ENCODE data around the gene TNFAIP8L1.

TNFAIP8L1 gene

DNA sequence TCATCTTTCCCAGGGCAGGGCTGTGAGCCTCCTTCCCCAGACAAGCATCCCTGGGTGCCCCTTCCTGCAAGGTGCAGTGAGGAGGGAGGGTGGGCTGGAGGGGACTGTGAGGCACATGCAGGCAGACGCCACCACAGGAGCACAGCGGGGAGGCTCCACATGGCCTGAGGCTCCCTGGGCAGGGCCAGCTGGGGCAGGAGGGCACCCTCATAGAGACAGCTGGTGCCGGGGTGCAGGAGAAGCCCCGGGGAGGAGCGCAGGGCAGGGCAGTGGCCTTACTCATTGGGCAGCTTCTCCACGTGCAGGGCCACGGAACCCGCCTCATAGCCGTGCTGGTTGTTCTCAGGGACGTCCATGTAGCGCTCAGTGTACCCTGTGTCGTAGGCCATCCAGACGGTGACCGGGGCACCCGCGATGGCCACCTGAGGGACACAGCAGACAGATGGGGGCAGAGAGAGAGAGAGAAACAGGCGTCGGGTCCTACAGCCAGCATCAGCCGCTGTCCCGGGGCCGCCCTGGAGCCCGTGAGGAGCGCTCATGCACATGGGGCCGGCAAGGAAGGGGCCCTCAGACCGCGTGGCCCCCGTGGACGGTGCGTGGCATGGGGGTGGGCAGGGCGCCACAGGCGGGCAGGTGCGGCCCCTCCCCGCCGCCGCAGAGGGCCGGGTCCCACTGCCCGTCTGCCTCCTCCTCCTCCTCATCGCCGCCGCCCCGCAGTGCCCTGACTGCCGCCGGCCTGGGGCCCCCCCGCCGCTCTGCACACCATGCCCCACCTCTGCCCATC lies 43.3 kb downstream of the TNFAIP8L1 start:
- DNase-seq: no peak

DNA sequence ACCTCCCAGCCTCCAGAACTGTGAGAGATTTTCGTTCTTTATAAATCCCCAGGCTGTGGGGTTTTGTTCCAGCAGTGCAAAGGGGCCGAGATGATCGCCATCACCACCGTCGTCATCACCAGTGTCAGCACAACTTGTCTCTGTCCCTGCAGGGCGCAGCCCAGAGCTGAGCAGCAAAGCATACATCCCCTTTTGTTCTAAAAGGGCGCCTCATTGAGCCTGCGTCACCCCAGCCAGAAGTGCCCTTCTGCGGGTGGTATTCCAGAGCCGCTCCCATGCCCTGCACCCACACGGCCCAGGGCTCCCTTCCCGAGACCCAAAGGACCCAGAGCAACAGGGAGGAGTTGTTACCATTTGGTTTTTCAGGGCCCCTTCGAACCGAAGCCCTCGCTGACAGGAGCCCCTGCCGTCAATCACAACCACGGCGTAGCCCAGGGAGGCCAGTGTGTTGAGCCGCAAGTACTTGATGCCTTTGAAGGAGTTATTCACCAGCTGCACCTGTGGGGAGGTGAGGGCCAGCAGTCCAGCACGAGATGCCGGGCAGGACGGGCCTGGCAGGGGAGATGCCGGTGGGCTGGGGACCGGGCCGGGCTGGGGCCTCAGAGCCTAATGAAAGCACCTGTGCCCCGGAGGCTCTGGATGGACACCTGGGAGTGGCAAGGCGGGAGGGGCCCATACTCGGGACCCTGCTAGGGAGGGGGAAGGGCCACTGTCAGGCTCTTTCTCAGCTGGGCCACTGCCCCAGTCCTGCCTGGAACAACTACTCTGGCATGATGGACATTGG lies 45.2 kb downstream of the TNFAIP8L1 start:
- no peak for DNase-seq

GRCh38 chr19:4686700-4687099 lies 47.4 kb downstream of the TNFAIP8L1 start:
- no peak for DNase-seq

- DNase-seq: no peak
These were observed 48.1 kb downstream of the TNFAIP8L1 start for GRCh38 chr19:4687396-4687795.

GRCh38 chr19:4688587-4688986 lies 49.3 kb downstream of the TNFAIP8L1 start:
- DNase-seq: no peak

- DNase-seq: no peak
These were observed 50.1 kb downstream of the TNFAIP8L1 start for GRCh38 chr19:4689403-4689802.

- no peak for DNase-seq
These were observed 51.0 kb downstream of the TNFAIP8L1 start for GRCh38 chr19:4690361-4690760.

- DNase-seq: no peak
These were observed 52.1 kb downstream of the TNFAIP8L1 start for GRCh38 chr19:4691373-4691772.

DNA sequence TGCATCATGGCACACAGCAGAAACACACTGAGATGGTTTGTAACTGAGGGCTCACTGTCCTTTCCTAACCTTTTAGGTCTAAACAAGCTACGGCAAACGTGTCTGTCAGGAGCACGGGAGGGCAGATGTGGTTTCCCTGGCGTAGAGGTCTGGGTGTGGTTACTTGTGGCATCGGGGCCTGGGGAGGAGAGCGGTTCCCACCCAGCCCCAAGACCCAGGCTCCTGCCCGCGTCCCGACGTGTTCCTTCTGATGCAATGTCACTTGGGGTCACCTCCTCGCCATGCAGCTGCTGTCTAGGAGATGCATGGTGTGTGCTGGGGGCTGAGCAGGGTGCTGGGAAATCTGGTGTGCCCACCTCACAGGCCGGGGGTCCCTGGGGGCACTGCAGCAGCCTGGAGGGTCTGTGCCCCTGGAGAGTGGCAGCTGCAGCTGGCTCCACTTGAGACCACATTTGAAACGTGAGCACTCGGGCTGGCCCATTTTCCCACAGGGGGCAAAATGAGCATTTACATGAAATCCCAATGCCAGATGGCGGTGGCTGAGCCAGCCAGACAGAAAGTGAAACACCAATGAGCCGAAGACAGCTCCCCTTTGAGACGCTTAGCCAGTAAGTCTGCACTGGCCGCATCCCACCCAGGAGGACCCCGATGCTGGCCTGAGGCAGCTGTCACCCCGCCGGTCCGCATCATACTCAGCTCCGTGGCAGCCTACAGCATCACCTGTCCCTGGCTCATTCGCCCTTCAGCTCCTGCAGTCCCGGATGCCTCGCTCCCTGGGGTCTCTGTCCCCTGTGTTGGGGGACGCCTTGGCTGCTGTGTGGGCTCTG lies 53.1 kb downstream of the TNFAIP8L1 start:
- no peak for DNase-seq

DNA sequence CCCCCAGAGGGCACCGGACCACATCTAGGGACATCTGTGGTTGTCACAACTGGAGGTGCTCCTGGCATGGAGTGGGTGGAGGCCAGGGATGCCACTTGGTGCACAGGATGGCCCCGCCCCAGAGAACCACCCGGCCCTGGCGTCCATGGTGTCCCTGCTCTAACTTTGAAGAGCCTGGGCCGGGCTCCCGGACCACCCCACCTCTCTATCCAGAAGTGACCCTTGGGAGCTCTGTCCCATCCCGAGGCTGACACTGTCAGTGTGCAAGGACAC lies 53.7 kb downstream of the TNFAIP8L1 start:
- no peak for DNase-seq

- DNase-seq: no peak
These were observed 54.3 kb downstream of the TNFAIP8L1 start for GRCh38 chr19:4693471-4694121.

GRCh38 chr19:4694211-4694987 lies 55.1 kb downstream of the TNFAIP8L1 start:
- no peak for DNase-seq

DNA sequence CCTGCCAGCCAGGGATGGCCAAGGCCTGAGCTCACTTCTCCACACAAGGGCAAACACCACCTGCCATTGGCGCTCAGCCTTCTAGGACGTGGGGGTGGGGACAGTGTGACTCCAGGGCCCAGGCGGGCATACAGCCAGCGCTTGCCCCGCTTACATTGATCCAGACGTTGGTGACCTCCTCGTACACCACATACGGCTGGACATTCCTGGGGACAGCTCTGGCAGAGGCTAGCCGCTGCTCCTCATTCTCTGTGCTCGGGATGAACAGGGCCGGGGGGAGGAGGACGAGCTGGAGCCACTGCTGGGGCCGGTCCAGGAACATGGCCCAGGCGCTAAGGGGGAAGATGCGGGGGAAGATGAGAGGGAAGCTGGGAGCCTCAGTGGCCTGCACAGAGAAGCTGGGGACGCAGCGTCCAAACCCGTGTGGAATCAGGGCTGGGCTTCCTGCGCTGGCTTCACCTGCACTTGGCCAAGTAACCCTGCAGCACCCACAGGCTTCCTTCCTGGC lies 56.0 kb downstream of the TNFAIP8L1 start:
- no peak for DNase-seq

DNA sequence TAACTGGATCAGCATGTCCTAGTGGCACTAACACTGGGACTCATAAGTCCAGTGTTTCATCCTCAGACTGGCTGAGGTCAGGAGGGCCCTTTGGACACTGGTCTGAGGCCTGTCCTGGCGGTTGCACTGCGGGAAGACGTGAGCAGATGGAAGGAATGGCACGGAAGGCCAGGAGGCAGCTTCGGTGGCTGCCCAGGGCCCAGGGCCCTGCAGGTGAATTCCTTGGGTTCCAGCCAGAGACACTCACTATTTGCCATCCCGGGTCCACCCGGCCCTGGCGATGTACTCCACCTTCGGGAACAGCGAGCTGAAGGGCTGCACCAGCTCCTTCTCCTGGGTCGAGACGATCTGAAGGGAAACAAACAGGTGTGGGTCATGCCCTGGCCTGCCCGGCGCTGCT lies 58.0 kb downstream of the TNFAIP8L1 start:
- DNase-seq: no peak

DNA sequence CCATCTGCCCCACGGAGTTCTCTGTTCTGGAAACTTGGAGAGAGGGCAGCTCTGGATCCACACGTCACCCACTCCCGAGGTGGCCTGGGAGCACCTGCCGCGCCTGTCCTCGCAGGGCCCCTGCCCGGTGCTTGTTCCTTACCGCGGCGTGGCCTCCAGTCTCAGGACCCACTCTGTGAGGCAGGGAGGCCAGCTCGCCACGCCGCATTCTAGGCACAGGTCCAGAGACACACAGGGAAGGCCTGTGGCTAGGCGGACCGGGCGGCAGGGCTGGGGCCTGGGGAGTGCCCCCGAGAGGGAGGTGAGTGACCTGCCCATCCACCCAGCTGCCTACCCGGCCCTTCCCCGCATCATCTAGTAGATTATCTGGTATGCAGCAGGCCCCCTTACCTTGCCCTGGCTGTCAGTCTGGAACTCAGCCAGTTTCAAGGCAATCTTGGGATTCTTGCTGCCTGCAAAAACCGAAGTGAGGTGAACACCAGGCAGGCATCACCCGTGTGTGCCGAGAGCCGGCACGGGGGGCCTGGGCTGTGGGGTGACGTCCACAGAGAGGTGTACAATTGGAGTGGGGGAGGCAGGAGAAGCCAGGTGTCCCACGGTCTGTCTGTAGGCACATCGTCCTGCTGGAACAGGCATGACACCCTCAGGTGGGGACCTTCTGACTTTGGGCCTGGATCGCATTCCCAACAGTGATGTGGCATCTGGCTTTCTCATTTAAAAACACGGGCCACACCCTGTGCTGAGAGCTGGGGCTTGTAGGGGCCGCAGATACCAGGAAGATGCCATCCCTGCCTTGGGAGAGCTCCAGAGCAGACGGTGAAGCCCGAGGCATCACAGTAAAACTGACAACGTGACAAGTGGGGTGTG lies 60.7 kb downstream of the TNFAIP8L1 start:
- DNase-seq: no peak

- DNase-seq: no peak
These were observed 61.3 kb downstream of the TNFAIP8L1 start for GRCh38 chr19:4700693-4700970.

GRCh38 chr19:4701557-4701956 lies 62.2 kb downstream of the TNFAIP8L1 start:
- no peak for DNase-seq

DNA sequence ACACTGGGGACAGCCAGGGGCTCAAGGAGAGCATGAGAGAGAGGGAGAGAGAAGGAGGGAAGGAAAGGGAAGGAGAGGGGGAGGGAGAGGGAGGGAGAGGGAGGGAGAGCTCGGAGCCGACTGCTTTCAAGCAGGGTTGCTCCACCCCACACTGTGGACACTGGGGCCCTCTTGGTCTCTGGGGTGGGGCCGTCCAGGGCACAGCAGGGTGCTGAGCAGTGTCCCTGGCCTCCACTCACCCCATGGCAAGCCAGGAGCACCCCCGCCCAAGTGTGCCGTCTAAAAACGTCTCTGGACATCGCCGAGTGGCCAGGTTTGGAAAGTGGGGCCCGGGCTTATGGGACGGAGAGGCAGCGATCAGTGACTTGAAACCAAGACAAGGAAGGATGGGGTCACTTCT lies 63.4 kb downstream of the TNFAIP8L1 start:
- no peak for DNase-seq

DNA sequence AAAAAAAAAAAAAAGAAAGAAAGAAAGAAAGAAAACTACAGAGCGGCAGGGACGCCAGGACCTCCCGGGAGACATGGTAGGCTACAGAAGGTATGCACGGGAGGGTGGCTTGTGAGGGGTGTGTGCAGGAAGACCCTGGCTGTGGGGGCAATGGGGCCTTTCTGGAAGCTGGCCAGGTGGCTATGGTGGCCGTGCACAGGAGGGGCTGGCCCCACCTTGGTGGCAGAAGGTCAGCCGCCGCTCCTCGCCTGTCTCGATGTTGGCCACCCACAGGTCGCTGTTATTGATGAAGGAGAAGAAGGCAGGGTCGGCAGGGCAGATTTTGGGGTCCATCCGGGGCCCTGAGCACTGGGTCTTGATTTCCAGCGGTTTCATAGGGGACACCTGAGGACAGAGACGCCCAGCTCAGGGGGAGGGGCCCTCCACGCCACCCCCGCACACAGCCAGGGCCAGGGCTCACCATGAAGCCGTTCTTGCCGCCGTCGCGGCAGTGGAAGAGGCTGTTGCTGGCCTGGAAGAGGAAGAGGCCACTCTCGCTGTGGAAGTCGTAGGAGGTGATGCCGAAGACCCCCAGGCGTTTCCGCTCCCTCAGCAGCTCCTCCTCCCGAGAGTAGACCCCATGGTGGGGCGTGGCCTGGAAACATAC lies 64.5 kb downstream of the TNFAIP8L1 start:
- DNase-seq: no peak

DNA sequence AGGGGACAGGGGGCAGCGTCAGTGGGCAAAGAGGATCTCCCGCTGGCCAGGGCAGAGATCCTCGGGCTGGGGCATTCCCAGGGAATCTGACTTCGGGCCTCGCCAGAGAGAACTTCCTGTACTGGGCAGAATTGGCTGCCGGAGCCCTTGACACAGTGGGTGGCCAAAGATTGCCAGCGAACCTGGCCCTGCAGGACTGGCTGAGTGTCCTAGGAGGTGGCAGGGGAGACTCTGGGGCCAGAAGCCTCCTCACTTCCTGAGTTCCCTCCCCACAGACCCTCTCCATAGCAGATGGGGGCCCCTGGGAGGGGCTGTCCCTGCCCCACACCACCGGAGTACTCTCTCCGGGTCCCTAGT lies 65.0 kb downstream of the TNFAIP8L1 start:
- no peak for DNase-seq

Data from activated T-cell treated with anti-CD3 and anti-CD28 coated beads, Interleukin-2, amount 50 U/mL, for 1 hour (primary cell).